IPS DF 4.7 (cell line): ENCODE results near the gene SHANK1.

Experiments
- DNase-seq: peaks from one replicate; pipeline ENCODE4 v3.0.0-alpha.2; 2013; ENCODE audit warnings: low spot score; ENCODE audit errors: extremely low read depth

The SHANK1 gene

DNA sequence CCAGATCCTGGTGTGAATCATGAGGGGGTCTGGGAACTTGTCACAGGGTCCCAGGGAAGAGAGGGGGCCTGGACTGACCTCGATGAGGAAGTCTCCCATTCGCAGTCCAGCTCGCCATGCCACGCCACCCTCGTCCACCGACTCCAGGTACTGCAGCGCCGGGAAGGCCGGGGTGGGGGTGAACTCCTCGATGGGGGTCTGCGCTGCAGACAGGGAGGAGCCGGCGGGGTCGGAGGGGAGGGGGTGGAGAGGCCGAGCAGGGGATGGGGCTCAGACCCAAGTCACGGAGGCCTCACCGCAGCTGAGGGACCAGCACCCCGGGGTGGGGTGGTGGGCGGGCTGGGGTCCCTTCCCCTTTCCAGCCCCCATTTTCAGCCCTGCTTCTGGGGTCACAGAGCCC, 30.8 kb downstream of the SHANK1 start:
- DNase-seq: no peak

- no peak for DNase-seq
Observed at GRCh38 chr19:50686310-50687032, 33.1 kb downstream of the SHANK1 start.

DNA sequence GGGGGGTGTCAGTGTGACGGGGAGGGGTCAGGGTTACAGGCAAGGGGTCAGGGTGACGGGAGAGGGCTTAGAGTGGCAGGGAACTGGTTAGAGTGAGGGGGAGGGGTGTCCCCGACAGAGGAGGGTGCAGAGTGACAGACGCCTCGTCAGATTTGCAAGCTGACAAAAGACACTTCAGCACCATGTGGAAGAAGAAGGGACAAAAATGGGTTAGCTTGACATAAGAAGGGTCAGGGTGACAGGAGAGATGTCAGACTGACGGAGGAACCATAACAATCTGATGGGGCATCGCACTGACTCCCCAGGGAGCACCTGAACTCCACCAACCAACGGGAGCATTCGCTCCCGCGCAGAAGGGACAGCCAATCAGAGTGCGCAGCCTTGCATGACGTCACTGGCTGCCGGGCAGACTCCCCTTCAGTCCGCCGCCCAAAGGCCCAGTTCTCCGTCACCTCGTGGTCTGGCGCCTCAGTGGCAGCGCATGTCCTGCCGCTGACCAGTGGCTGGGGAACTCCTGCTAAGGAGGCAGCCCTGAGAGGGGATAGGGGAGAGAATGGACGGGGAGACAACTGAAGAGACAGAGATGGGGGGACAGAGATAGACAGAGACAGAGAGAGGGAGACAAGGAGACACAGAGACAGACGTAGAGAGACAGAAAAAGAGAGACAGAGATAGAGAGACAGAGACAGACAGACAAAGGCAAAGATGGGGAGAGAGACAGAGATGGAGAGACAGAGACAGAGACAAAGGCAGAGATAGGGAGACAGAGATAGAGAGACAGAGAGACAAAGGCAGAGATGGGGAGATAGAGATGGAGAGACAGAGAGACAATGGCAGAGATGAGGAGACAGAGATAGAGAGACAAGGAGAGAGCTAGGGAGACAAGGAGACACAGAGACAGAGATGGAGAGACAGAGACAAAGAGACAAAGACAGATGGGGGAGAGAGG, 40.2 kb downstream of the SHANK1 start:
- no peak for DNase-seq

- DNase-seq: no peak
Observed at GRCh38 chr19:50678323-50678722, 41.3 kb downstream of the SHANK1 start.

GRCh38 chr19:50677636-50678035, 42.0 kb downstream of the SHANK1 start:
- no peak for DNase-seq

- DNase-seq: no peak
Observed at GRCh38 chr19:50676625-50677197, 42.9 kb downstream of the SHANK1 start.

GRCh38 chr19:50673118-50673517, 46.5 kb downstream of the SHANK1 start:
- no peak for DNase-seq

GRCh38 chr19:50670102-50670380, 49.6 kb downstream of the SHANK1 start:
- DNase-seq: no peak

DNA sequence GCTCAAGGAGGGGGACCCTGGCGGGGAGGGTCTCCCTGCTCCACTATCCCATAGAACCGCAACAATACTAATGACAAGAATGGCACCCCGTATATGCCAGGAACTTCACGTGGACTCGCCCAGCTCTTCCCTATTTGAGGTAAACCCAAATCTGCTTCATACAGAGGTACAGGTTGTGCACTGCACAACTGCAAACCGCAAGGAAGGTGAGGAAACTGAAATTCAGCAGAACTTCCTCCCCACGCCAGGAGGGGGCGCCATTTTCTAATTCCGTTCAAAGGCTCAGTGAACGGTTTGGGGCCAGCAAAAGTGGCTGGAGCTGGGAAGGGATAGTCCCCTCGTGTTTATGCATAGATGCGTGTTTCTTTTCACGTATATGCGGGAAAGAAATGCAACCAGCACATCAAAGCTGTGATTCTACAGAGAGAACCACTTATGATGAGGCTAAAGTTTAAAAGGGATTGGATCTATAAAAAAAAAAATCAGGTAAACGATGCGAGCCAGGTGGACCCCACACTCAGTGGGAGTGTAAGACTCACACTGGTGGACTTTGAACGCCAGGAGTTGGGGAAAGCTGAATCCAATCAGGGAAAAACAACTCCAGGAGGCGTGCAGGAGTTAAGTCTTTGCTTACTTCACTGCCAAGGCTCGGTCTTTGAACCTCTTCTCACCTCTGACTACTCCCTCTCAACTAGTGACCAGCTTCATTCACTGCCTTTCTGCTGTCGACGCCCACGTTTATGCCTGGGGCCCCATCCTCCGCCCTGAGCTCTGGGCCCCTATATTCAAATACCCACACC, 50.1 kb downstream of the SHANK1 start:
- DNase-seq: no peak

- no peak for DNase-seq
Observed at GRCh38 chr19:50668879-50669278, 50.7 kb downstream of the SHANK1 start.

DNA sequence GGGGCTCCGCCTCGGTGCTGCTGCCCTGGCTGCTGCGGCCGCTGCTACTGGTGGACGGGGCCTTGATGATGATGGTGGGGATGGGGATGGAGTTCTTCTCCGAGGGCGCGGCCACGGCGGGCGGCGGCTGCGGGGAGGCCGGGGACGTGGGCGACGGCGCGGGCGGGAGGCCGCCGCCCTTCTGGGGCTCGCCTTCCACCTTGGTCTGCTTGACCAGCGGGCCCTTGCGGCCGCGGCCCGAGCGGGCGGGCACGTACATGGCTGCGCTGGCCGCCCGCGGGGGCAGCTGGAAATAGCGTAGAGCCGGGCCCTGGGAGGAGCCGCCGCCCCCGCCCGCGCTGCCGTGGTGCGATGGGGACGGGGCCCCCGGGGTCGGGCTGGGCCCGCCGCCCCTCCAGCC, 51.2 kb downstream of the SHANK1 start:
- DNase-seq: no peak

DNA sequence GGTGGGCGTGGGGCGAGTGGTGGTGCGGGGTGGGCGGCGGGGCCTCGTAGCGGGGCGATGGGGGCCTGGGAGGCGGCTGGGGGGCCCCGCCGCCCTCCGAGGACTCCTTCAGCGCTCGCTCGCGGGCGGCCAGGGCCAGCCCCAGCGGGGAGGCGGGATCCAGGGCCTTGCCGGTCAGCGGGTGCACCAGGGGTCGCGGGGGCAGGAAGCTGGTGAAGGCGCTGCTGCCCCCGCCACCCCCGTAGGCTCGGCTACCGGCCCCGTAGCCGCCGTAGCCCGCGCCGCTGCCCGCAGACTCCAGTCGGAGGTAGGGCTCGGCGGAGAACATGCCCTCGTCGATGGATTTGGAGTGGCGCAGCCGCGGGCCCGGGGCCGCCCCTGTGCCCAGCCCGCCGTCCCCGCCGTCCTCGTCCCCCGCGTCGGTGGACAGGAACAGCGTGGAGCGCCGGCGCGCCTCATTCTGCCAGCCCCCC, 51.8 kb downstream of the SHANK1 start:
- no peak for DNase-seq

- DNase-seq: no peak
Observed at GRCh38 chr19:50667177-50667758, 52.3 kb downstream of the SHANK1 start.

GRCh38 chr19:50666346-50667176, 53.0 kb downstream of the SHANK1 start:
- DNase-seq: no peak

DNA sequence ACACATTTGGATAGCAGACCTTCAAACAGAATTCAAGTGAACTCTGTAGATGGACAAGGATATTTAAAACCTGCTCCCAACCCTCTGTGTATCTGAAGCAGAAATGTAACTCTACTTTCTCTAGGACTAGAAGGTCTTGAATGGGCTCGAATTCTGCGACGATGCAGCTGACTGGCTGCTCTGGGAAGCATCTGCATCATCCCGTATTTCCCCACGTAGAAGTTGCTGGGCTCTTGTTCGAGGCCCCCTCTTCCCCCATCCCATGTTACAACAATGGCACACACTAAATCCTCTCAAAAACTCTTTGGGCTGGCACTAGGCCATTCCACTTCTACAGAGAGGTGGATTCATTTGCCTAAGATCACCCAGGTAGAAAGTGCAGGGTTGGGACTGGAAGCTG, 55.4 kb downstream of the SHANK1 start:
- no peak for DNase-seq

- DNase-seq: no peak
Observed at GRCh38 chr19:50663482-50663790, 56.2 kb downstream of the SHANK1 start.

DNA sequence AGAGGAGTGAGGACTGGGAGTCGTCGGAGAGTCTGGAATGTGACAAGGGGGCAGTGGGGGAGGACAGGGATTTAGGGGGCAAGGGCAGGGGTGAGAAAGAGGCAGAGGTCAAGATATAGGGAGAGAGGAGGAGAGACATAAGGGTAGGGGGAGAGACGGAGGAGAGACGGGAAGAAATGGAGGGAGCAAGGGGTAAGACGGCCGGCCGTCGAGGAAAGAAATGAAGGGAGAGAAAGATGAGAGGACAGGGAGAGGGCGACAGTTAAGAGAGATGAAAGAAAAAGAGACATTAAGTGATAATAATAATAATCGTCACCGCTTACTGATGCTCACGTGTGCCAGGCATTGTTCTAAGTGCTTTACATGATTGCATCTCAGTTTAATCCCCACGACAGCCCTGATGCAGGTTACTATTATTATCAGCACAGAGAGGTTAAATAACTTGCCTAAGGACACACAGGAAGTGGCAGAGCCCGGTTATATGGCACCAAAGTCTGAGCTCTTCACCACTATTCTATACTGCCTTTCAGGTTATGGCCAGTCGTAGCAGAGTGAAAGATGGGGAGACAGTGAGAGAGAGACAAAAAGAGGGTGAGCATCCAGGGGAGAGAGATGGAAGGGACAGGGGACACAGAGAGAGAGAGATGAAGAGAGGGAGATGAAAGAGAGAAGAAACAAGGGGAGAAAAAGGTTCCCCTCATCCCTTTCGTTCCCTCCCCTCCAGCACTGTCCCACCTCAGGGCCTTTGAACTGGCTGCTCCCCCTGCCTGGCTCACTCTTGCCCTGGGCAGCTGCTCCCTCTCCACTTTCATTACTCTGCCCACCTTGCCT, 56.7 kb downstream of the SHANK1 start:
- no peak for DNase-seq

GRCh38 chr19:50661766-50662650, 57.6 kb downstream of the SHANK1 start:
- no peak for DNase-seq

DNA sequence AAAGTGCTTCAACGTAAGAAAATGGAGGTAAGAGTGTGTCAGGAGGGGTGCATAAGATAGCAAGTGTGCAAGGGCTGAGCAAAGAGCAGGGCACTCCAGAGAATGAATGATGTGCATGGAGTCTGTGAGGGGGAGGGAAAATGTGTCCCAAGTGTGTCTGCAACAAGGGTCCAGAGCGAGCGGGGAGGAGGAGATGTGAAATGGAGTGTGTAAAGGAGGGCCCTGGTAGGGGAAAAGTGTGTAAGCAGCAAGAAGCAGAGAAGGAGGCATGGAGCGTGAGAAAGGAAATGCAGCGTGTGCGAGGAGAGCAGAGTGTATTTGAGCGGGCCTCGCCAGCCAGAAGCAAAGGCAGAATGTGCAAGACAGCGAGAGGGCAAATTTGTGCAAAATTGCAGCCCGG, 58.6 kb downstream of the SHANK1 start:
- DNase-seq: no peak
